Myometrial cell (primary cell): Measurements from ENCODE around the gene BEND6. TPM values are rescaled to one million over a fixed set of nuclear protein-coding genes. Genes with fewer than 3 reads are reported as not detected.

Experiments
- total RNA-seq: library from RNA; depleted of rRNA; stranded (reverse); fragments of >200 nt; gene quantifications from 2 replicates; pipeline ENCODE4 v1.2.3, GENCODE V29; 2015

Gene BEND6
- total RNA-seq = 4.3 and 10.3 TPM in 2 replicates

GRCh38 chr6:56954403-56955170 is at the start of gene BEND6:
TSS of gene BEND6 (plus strand) at chr6:56955107. CDS start at chr6:56981811, 26,704 bp downstream.

DNA sequence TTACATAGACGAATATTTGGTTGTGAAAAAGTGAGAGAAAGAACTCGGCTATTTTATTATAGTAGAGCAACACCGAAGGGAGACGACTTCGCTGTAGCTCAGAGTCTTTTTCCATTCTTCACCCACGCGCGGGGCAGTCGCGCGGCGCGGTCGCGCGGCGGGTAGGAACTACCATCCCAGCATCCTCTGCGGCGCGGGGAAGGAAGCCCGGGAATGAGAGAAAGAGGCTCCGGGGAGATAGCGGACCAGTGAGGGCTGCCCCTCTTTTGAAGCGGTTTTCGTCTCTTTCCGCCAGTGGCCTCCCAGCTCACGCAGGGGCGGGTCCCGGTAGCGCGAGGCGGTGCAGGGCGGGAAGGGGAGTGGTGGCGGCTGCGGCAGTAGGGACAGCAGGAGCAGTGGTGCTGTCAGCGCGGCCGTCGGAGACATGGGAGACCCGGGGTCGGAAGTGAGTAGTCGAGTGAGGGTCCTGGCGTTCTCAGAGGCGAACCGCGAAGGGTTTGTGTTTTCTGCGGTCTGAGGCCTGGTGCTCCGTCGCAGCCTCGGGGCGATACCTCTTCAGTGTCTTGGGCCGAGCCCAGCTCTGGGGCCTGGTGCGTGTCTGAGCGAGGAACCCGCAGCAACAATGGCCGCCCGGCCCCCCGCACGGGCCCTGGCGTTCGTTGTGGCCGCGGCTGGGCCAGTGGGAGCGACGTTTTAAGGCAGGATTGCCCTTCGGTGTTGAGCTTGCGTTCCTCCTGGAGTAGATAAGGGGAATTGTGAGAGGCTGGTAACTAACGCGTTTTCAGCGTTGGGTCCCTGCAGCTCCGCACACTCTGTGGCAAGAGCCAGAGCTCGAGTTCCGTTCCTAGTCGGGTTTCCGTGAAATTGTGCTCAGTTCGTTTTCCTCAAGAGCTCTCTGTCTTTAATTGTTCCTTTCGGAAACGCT is 91.7 kb downstream of the BEND6 start, which contains the start of gene KIAA1586:
KIAA1586 (plus strand) TSS at position 362 of the 925 bp plus-strand sequence; CDS start at position 425, 63 bp downstream.

Other genes starting within 250 kb of the BEND6 start
- 6.1 and 11.5 TPM in 2 replicates for gene KIAA1586, start 91.6 kb downstream of the BEND6 start, total RNA-seq
- gene ZNF451, start 135.1 kb downstream of the BEND6 start, total RNA-seq = 20.8 and 21.4 TPM in 2 replicates
- 21.6 and 23.7 TPM in 2 replicates for gene BAG2, start 217.2 kb downstream of the BEND6 start, total RNA-seq